ENCODE results near the gene SYNJ2BP.

Gene SYNJ2BP

GRCh38 chr14:70391493-70392391, 25.1 kb downstream of the SYNJ2BP start:
- no peak for DNase-seq (ENCODE audit: low read depth)
- no peak for TF ChIP-seq CTCF (IDR thresholded peaks at IDR 0.05; ENCODE audit: control insufficient read depth, insufficient read depth, low read depth, low read length, missing control alignments)
- H3K4me3 ChIP-seq (ENCODE audit: control insufficient read depth, low read depth, low read length), result no peak overlapping the region

DNA sequence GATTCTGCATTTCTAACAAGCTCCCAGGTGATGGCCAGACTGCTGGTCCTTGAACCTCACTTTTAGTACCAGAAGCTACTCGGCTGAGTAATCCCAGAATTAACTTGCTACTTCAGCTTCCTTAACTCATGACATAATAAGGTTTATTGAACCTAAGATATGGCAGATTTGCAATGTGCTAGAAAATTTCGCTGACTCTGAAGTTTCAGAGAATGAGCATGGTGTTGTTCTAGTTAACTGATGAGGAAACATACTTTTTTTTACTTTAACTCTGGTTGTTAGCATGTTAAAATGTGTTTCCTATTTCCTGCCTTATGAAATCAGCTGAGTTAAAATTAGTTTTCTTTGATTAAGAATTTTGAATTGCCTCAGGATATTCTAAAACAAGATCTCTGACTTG, 34.4 kb downstream of the SYNJ2BP start:
- no peak overlapping the region for H3K4me3 ChIP-seq (ENCODE audit: control insufficient read depth, low read depth, low read length)
- DNase-seq (ENCODE audit: low read depth), result no peak
- no peak for TF ChIP-seq CTCF (IDR thresholded peaks at IDR 0.05; ENCODE audit: control insufficient read depth, insufficient read depth, low read depth, low read length, missing control alignments)

- no peak for TF ChIP-seq CTCF (IDR thresholded peaks at IDR 0.05; ENCODE audit: control insufficient read depth, insufficient read depth, low read depth, low read length, missing control alignments)
- no peak overlapping the region for H3K4me3 ChIP-seq (ENCODE audit: control insufficient read depth, low read depth, low read length)
These were observed 36.1 kb downstream of the SYNJ2BP start for GRCh38 chr14:70380824-70381223.

GRCh38 chr14:70378696-70379095, 38.2 kb downstream of the SYNJ2BP start:
- DNase-seq (ENCODE audit: low read depth), result no peak
- H3K4me3 ChIP-seq (ENCODE audit: control insufficient read depth, low read depth, low read length), result no peak overlapping the region
- TF ChIP-seq CTCF (IDR thresholded peaks at IDR 0.05; ENCODE audit: control insufficient read depth, insufficient read depth, low read depth, low read length, missing control alignments), result no peak

More at GRCh38 chr14:70380824-70381223, 36.1 kb downstream of the SYNJ2BP start:
- no peak for DNase-seq (ENCODE audit: low read depth)
